ENCODE results near the gene MS4A10. TPM values are rescaled to one million over a fixed set of nuclear protein-coding genes. Genes with fewer than 3 reads are reported as not detected.
A peak's percentile ranks its signal among the peaks of the same experiment; 100 is the strongest.

The MS4A10 gene
- polyA plus RNA-seq, 1 donor from 2014 or later = not detected

DNA sequence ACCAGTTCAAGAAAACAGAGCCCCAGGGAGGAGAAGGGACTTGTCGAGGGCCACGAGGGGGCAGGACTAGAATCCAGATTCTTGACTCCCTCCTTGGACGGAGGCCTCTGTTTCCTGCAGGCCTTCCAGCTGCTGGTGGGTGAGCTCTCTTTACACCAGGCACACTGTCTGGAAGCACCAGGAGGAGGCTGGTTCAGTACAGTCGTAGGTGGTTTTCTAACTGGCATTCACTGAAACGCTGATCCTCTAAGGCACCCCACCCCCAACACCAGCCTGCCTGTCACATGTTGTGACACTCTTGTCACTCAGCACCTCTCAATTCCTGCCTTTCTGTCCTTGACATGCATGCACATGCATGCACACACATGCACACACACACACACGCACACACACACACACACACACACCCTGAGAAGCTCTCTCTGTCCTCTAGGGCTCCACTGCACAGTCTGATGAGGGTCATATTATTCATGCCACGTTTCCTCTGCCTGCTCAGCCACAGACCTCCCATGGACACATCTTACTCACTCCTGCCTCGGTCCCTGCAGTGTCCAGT, 751 bp downstream of the MS4A10 start:
- Histone ChIP-seq H3K9me3 (ENCODE audit: low read length) (no peaks in the 10 kb centered on the region), H2AFZ (ENCODE audit: low read depth, low read length) (no peak overlapping the region), H3K36me3 (ENCODE audit: insufficient read depth, low read length) (no peaks in the 10 kb centered on the region), H3K9ac (ENCODE audit: low read length) (peak overlapping the region; percentile 70), H3F3A (ENCODE audit: insufficient read depth, low read length, poor library complexity, severe bottlenecking) (no peaks in the 10 kb centered on the region), H3K9me2 (ENCODE audit: insufficient read depth, low read length) (no peaks in the 10 kb centered on the region), H3K27ac (ENCODE audit: low read length) (peak overlapping the region; percentile 96), H3K4me3 (ENCODE audit: low read length) (peak overlapping the region; percentile 49), H3K27me3 (ENCODE audit: insufficient read depth, low read depth, low read length) (no peaks in the 10 kb centered on the region), H4K20me1 (ENCODE audit: insufficient read depth) (no peaks in the 10 kb centered on the region), H3K79me2 (replicated peaks; ENCODE audit: insufficient read depth, low read length) (no peaks in the 10 kb centered on the region), H3K4me2 (ENCODE audit: low read length) (peak overlapping the region; percentile 22)
- TF ChIP-seq SMC3 (conservative IDR thresholded peaks at IDR 0.05; ENCODE audit: poor library complexity) (peak; percentile 57), EP300 (conservative IDR thresholded peaks at IDR 0.05; ENCODE audit: poor library complexity, severe bottlenecking) (peak; percentile 100), EZH2 (IDR thresholded peaks at IDR 0.05; ENCODE audit: borderline replicate concordance, insufficient read depth, low read length, poor library complexity, severe bottlenecking) (no peak), POLR2AphosphoS5 (IDR thresholded peaks at IDR 0.05) (peak; percentile 99), TAF1 (IDR thresholded peaks at IDR 0.05; ENCODE audit: low read depth) (no peak), RAD21 (conservative IDR thresholded peaks at IDR 0.05) (peak; percentile 50), MXI1 (conservative IDR thresholded peaks at IDR 0.05; ENCODE audit: poor library complexity, severe bottlenecking) (peak; percentile 67)
- TF ChIP-seq, protein P1, sequence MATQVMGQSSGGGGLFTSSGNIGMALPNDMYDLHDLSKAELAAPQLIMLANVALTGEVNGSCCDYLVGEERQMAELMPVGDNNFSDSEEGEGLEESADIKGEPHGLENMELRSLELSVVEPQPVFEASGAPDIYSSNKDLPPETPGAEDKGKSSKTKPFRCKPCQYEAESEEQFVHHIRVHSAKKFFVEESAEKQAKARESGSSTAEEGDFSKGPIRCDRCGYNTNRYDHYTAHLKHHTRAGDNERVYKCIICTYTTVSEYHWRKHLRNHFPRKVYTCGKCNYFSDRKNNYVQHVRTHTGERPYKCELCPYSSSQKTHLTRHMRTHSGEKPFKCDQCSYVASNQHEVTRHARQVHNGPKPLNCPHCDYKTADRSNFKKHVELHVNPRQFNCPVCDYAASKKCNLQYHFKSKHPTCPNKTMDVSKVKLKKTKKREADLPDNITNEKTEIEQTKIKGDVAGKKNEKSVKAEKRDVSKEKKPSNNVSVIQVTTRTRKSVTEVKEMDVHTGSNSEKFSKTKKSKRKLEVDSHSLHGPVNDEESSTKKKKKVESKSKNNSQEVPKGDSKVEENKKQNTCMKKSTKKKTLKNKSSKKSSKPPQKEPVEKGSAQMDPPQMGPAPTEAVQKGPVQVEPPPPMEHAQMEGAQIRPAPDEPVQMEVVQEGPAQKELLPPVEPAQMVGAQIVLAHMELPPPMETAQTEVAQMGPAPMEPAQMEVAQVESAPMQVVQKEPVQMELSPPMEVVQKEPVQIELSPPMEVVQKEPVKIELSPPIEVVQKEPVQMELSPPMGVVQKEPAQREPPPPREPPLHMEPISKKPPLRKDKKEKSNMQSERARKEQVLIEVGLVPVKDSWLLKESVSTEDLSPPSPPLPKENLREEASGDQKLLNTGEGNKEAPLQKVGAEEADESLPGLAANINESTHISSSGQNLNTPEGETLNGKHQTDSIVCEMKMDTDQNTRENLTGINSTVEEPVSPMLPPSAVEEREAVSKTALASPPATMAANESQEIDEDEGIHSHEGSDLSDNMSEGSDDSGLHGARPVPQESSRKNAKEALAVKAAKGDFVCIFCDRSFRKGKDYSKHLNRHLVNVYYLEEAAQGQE (IDR thresholded peaks at IDR 0.05; ENCODE audit: borderline replicate concordance) = peak; percentile 77
- TF ChIP-seq, protein P2, sequence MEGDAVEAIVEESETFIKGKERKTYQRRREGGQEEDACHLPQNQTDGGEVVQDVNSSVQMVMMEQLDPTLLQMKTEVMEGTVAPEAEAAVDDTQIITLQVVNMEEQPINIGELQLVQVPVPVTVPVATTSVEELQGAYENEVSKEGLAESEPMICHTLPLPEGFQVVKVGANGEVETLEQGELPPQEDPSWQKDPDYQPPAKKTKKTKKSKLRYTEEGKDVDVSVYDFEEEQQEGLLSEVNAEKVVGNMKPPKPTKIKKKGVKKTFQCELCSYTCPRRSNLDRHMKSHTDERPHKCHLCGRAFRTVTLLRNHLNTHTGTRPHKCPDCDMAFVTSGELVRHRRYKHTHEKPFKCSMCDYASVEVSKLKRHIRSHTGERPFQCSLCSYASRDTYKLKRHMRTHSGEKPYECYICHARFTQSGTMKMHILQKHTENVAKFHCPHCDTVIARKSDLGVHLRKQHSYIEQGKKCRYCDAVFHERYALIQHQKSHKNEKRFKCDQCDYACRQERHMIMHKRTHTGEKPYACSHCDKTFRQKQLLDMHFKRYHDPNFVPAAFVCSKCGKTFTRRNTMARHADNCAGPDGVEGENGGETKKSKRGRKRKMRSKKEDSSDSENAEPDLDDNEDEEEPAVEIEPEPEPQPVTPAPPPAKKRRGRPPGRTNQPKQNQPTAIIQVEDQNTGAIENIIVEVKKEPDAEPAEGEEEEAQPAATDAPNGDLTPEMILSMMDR (IDR thresholded peaks at IDR 0.05; ENCODE audit: poor library complexity, severe bottlenecking) = peak; percentile 63

- no peaks in the 10 kb centered on the region for H3F3A ChIP-seq (ENCODE audit: insufficient read depth, low read length, poor library complexity, severe bottlenecking)
- H3K9ac ChIP-seq (ENCODE audit: low read length) = peak overlapping the region; percentile 60
- H3K27ac ChIP-seq (ENCODE audit: low read length) = peak overlapping the region; percentile 96
- no peak overlapping the region for H3K4me2 ChIP-seq (ENCODE audit: low read length)
- peak overlapping the region; percentile 49 for H3K4me3 ChIP-seq (ENCODE audit: low read length)
- H3K36me3 ChIP-seq (ENCODE audit: insufficient read depth, low read length) = no peaks in the 10 kb centered on the region
- no peaks in the 10 kb centered on the region for H3K27me3 ChIP-seq (ENCODE audit: insufficient read depth, low read depth, low read length)
- H3K9me3 ChIP-seq (ENCODE audit: low read length) = no peaks in the 10 kb centered on the region
- no peaks in the 10 kb centered on the region for H3K79me2 ChIP-seq (replicated peaks; ENCODE audit: insufficient read depth, low read length)
- H3K9me2 ChIP-seq (ENCODE audit: insufficient read depth, low read length) = no peaks in the 10 kb centered on the region
- H4K20me1 ChIP-seq (ENCODE audit: insufficient read depth) = no peaks in the 10 kb centered on the region
- TF ChIP-seq SMC3 (conservative IDR thresholded peaks at IDR 0.05; ENCODE audit: poor library complexity) (no peak), TAF1 (IDR thresholded peaks at IDR 0.05; ENCODE audit: low read depth) (no peak), EZH2 (IDR thresholded peaks at IDR 0.05; ENCODE audit: borderline replicate concordance, insufficient read depth, low read length, poor library complexity, severe bottlenecking) (no peak), EP300 (conservative IDR thresholded peaks at IDR 0.05; ENCODE audit: poor library complexity, severe bottlenecking) (no peak), POLR2AphosphoS5 (IDR thresholded peaks at IDR 0.05) (no peak), MXI1 (conservative IDR thresholded peaks at IDR 0.05; ENCODE audit: poor library complexity, severe bottlenecking) (no peak), RAD21 (conservative IDR thresholded peaks at IDR 0.05) (no peak)
- TF ChIP-seq, protein P1 (IDR thresholded peaks at IDR 0.05; ENCODE audit: borderline replicate concordance) = no peak
- TF ChIP-seq, protein P2 (IDR thresholded peaks at IDR 0.05; ENCODE audit: poor library complexity, severe bottlenecking) = no peak
- H2AFZ ChIP-seq (ENCODE audit: low read depth, low read length) = no peak overlapping the region
Measured at GRCh38 chr11:60786811-60787567, 1.9 kb downstream of the MS4A10 start.

Data from neural cell (in vitro differentiated cells).